ENCODE data around the gene ROS1.

The ROS1 gene

GRCh38 chr6:117440706-117441525 is 15.2 kb upstream of the ROS1 start:
- no peaks in the 10 kb centered on the region for H3K9me3 ChIP-seq
- no peaks in the 10 kb centered on the region for H3K27me3 ChIP-seq
- TF ChIP-seq CTCF (IDR thresholded peaks at IDR 0.05): no peak
- H3K27ac ChIP-seq: no peak overlapping the region
- no peak overlapping the region for H3K4me3 ChIP-seq (ENCODE audit: low read depth in 1 of 2, low read length in 1 of 2)
- H3K36me3 ChIP-seq: no peaks in the 10 kb centered on the region
- no peaks in the 10 kb centered on the region for H3K4me1 ChIP-seq (ENCODE audit: control insufficient read depth in 1 of 2, insufficient read depth in 1 of 2, low read depth in 1 of 2, low read length in 1 of 2)

DNA sequence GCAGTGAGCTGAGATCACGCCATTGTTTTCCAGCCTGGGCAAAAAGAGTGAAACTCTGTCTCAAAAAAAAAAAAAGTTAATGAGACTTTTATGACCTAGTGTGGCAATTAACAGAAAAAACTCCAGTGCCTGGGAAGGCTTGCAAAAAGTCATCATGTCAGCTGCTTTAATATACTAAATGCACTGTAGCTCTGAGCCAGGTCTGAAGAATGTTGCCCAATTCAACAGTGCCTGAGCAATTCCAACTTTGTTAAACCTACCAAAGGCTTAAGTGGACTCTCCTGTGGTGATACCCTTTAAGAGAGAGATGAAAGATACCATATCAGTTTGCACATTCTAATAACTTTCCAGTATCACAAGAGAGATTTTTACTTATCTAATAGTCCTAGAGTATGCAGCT is 6.5 kb upstream of the ROS1 start:
- H3K9me3 ChIP-seq: no peaks in the 10 kb centered on the region
- H3K36me3 ChIP-seq: no peaks in the 10 kb centered on the region
- H3K27ac ChIP-seq: no peak overlapping the region
- no peak for TF ChIP-seq CTCF (IDR thresholded peaks at IDR 0.05)
- no peak overlapping the region for H3K4me3 ChIP-seq (ENCODE audit: low read depth in 1 of 2, low read length in 1 of 2)
- H3K4me1 ChIP-seq (ENCODE audit: control insufficient read depth in 1 of 2, insufficient read depth in 1 of 2, low read depth in 1 of 2, low read length in 1 of 2): no peaks in the 10 kb centered on the region
- H3K27me3 ChIP-seq: no peaks in the 10 kb centered on the region

GRCh38 chr6:117423754-117424153 is 2.0 kb downstream of the ROS1 start:
- no peaks in the 10 kb centered on the region for H3K36me3 ChIP-seq
- peaks cover 5% of the 10 kb centered on the region for H3K27me3 ChIP-seq
- no peaks in the 10 kb centered on the region for H3K4me1 ChIP-seq (ENCODE audit: control insufficient read depth in 1 of 2, insufficient read depth in 1 of 2, low read depth in 1 of 2, low read length in 1 of 2)
- H3K4me3 ChIP-seq (ENCODE audit: low read depth in 1 of 2, low read length in 1 of 2): no peak overlapping the region
- H3K27ac ChIP-seq: no peak overlapping the region
- no peak for TF ChIP-seq CTCF (IDR thresholded peaks at IDR 0.05)
- no peaks in the 10 kb centered on the region for H3K9me3 ChIP-seq

DNA sequence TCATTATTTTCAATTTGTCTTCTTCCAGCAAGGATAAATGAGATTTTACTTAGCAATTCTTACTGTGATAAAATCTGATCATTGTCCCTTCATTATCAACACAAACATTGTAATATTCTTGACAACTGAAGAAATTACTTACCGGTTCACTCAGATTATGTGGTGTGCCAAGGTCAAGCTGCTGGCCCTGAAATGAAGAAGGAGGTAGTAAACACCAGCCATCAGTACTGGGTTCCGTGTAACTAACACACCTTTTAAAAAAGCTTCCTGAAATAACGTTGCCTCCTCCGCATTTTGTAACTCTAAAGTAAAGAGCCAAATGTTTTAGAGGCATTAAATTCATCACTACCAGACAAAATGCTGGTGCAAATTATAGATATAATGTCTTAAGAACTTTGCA is 7.4 kb downstream of the ROS1 start:
- TF ChIP-seq CTCF (IDR thresholded peaks at IDR 0.05): no peak
- H3K9me3 ChIP-seq: no peaks in the 10 kb centered on the region
- H3K36me3 ChIP-seq: no peaks in the 10 kb centered on the region
- H3K4me3 ChIP-seq (ENCODE audit: low read depth in 1 of 2, low read length in 1 of 2): no peak overlapping the region
- H3K4me1 ChIP-seq (ENCODE audit: control insufficient read depth in 1 of 2, insufficient read depth in 1 of 2, low read depth in 1 of 2, low read length in 1 of 2): no peaks in the 10 kb centered on the region
- no peak overlapping the region for H3K27ac ChIP-seq
- peaks cover 5% of the 10 kb centered on the region for H3K27me3 ChIP-seq

GRCh38 chr6:117417851-117418250 is 7.9 kb downstream of the ROS1 start:
- TF ChIP-seq CTCF (IDR thresholded peaks at IDR 0.05): no peak
- H3K27ac ChIP-seq: no peak overlapping the region
- no peak overlapping the region for H3K4me3 ChIP-seq (ENCODE audit: low read depth in 1 of 2, low read length in 1 of 2)
- H3K27me3 ChIP-seq: peaks cover 5% of the 10 kb centered on the region
- H3K36me3 ChIP-seq: no peaks in the 10 kb centered on the region
- no peaks in the 10 kb centered on the region for H3K4me1 ChIP-seq (ENCODE audit: control insufficient read depth in 1 of 2, insufficient read depth in 1 of 2, low read depth in 1 of 2, low read length in 1 of 2)
- no peaks in the 10 kb centered on the region for H3K9me3 ChIP-seq

Measured in neutrophil (primary cell).